ENCODE measurements around the gene LCN9.

DNA sequence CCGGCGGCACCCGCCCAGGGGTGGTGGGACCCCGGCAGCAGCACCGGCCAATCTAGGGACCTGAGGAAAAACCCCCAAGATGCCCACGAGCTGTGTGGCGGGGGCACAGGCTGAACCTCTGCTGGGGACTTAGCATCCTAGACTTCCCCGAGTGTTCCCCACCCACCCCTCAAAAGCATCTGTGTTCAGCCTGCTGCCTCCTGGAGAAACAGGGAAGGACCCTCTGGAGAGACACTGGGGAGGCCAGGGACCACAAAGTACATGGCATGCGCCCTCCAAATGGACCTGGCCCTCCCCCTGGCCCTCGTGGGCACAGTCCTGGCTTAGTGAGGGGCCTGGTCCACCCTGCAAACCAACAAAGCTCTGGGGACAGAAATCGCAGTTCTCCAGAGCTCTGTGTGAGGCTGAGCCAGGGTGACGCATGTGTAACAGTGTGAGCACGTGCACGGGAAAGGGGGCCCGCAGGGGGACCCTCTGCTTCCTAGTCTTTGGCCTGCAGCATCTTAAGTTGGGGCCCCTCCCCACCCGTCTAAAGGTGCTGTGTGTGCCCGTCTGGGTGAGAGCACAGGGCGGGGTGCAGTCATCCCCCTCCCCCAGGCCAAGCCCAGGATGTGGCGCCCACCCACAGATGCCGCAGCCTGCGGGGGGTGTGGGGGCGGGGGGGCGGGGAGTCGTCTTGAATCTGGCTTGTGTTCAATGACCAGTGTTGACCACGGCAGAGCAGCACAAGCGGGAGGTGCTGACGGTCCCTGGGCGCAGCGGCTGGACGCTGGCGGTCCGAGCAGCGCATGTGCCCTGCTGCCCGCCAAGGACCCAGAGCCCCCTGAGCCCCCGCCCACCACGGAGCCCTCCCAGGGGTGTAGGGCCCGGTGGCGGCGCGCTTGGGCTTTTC, 38.2 kb downstream of the LCN9 start:
- TF ChIP-seq GATA2 (IDR thresholded peaks at IDR 0.05; ENCODE audit: low read depth, low read length), result no peak
- TF ChIP-seq GATA3 (IDR thresholded peaks at IDR 0.05; ENCODE audit: low read depth, low read length), result no peak
